MV-4-11 (cell line): Measurements from ENCODE around the gene CFAP157.

Source experiments
- DNase-seq: peaks from one replicate; lab custom pipeline; 2025; lab: John Stamatoyannopoulos, UW

CFAP157 gene

GRCh38 chr9:127693143-127693542 lies 13.6 kb upstream of the CFAP157 start:
- DNase-seq: no peak

GRCh38 chr9:127693697-127694096 lies 13.1 kb upstream of the CFAP157 start:
- DNase-seq: no peak

DNA sequence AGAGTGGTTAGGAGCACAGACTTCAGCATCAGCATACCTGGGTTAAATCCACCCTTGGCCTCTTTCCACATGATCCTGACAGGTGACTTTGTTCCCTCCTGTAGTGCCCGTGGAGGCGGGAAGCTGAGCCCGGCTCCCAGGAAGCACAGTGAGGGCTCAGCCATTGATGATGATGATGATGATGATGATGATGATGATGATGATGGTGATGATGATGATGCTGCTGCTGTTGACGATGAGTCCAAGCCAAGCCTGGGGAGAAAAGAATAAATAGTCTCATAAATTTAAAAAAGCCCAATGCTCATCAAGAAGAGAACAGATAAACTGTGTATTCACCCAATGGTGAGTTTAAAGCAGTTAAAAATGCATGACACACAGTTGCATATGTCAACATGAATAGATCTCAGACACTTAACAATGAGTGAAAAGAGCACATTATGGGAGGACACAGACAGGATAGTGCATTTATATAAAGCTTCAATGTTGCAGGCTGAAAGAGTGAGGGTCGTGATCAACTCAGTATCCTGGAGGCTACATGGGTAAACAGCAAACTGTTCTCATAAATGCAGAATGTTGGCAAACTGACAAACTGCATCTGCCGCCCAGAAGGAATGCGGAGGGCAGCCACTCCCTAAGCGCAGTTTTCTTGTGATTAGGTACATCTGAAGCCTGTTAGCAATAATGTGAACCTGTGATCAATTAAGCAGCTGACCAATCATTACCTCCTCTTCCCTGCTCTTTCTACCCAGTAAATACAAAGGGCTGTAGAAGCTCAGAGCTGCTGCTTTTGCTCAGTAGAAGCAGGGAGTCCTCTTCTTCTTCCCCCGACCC lies 11.7 kb upstream of the CFAP157 start:
- DNase-seq: no peak

- DNase-seq: no peak
These were observed 9.2 kb upstream of the CFAP157 start for GRCh38 chr9:127697575-127697974.

GRCh38 chr9:127698386-127698785 lies 8.4 kb upstream of the CFAP157 start:
- DNase-seq: no peak

DNA sequence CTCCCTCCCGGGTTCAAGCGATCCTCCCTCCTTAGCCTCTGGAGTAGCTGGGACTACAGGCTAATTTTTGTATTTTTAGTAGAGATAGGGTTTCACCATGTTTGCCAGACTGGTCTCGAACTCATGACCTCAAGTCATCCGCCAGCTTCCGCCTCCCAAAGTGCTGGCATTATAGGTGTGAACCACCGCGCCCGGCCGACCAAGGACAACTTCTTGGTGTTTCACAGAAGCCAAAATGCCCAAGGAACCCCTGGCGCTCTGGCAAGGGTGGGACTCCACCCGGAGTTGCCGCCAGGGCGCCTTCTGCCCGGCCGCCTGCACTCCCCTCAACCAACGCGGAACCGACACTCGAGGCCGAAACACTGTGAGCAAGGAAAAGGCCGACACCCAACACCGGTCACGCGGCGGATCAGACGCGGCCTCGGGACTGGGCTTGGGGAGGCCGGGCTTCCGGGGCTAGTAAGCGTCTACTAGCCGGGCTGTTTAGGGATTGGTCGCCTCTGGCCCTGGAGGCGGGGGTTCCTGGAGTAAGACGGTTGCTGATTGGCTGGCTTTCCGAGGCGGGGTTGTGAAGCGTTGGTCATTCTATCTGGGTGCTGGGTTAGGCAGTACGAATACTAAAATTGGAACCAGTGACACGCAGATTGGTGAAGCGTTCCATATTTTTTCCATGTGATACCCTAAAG lies 7.7 kb upstream of the CFAP157 start:
- peak; percentile 98 for DNase-seq

DNA sequence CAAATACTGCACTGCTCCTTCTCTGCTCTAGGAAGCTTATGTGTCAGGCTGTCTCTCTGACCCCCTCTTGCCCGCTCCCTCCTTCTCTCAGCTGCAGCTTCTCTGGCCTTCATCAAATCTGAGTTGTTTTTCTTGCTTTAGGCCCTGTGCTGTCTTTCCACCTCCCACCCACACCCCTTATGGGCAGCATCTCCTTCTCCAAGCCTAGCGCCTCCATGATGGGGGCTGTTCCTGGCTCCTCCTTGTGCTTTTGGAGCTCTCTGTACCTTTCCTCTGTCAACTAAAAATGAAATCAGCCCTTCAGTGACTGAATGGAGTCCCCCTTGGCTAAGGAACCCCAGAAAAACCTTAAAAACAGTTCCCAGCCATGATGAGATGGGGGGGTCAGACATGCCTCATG lies 6.6 kb upstream of the CFAP157 start:
- no peak for DNase-seq

DNA sequence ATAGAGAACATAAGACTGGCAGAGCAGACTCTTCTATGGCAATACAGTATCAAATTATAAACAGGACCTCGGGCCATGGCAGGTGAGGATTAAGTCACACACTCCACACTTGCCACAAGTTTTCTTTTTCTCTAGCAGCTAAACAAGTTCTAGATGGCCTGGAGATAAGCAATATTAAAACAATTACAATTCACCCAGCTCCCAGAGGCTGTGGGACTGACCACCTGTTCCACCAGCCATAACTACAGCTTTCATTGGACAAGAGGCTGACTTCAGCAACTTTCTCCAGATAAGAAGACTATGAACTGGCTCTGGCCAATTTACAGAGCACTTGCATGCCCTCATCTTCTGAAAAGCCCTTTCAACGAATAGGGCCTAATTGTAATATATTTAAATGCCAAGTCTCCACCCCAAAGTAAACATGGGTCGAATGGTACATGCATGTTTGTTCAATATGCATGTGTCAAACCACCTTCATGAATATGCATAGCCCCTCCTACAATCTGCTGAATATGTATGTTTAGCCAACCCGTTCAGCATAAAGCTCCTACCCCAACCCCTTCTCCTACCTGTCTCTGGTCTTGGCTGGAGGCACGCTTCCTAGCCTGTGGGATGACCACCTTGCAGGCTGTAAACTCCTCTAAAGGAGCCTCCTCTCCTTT lies 6.1 kb upstream of the CFAP157 start:
- DNase-seq: no peak

- DNase-seq: no peak
These were observed 3.4 kb upstream of the CFAP157 start for GRCh38 chr9:127703289-127703946.

GRCh38 chr9:127705577-127706379 lies 1.0 kb upstream of the CFAP157 start:
- DNase-seq: no peak

GRCh38 chr9:127707766-127708165 lies 978 bp downstream of the CFAP157 start:
- DNase-seq: no peak

- DNase-seq: no peak
These were observed 2.3 kb downstream of the CFAP157 start for GRCh38 chr9:127708952-127709587.

DNA sequence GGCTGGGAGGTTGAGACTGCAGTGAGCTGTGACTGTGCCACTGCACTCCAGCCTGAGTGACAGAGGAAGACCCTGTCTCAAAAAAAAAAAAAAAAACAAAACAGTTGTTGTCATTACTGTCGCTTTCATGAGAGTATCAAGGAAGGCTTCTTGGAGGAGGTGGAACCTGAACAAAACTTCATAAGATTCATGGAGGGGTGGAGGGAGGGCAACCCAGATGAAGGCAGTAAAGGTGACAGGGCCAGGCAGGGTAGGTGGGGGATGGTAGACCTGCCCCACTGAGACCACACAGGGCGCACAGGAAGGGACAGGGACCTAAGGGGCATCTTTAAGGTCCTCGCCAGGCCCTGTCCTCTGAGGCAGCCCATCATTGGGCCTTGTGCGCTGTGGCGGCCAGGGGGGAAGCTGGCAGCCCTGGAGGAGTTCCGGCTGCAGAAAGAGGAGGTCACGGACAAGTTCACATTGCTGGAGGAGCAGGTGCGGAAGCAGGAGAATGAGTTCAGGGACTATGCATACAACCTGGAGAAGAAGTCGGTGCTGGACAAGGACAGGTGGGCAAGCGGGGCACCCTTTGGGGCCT lies 3.5 kb downstream of the CFAP157 start:
- DNase-seq: no peak

DNA sequence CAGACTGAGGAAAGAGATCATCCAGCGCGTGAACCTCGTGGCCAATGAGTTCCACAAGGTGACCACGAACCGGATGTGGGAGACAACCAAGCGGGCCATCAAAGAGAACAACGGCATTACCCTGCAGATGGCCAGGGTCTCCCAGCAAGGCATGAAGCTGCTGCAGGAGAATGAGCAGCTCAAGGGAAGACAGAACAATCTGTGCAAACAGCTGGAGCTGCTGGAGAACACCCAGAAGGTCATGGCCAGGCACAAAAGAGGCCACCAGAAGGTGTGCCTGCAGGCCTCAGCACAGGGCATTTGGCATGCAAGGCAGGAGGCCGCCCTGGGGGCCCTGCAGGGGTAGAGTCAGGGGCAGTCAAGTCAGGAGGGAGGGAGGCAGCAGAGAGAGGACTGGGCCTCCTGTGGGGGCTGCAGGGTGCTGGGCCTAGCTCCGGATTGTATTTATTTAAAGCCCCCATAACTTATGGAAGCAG lies 4.5 kb downstream of the CFAP157 start:
- DNase-seq: peak; percentile 75

DNA sequence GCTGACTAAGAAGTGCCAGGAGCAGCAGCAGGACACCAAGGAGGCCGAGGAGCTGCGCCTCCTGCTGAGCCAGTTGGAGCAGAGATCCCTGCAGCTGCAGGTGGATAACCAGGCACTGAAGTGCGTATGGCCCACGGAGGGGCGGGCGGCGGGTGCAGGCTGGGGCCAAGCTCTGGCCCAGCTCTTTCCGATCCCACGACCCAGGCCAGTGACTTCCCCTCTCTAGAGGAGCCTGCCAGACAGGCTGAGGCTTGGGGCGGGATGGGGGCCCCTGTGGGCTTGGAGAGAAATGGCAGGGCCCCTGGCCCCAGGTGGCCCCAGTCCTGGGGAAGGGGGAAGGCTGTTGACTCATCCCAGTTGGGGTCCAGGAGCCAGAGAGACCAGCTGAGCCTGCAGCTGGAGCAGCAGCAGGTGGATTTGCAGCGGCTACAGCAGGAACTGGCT lies 5.1 kb downstream of the CFAP157 start:
- DNase-seq: peak; percentile 36

DNA sequence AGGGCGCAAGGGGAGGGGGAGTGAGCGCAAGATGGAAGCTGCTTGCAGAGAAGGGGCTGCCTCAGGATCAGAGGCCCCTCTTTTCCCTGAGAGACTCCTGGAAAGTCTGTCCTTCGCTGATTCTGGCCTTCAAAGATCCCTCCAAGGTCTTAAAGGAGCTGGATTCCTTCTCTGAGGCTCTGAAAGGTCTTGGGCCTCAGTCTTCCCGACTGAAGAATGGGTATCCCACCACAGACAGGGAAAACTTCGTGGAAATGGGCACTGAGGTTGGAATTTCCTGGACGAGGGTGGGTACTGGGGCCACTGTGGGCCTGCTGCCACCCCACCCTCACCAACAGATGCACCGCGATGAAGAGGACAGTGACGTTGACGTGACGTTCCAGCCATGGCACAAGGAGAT lies 5.6 kb downstream of the CFAP157 start:
- DNase-seq: no peak

GRCh38 chr9:127712867-127713266 lies 6.1 kb downstream of the CFAP157 start:
- DNase-seq: no peak

DNA sequence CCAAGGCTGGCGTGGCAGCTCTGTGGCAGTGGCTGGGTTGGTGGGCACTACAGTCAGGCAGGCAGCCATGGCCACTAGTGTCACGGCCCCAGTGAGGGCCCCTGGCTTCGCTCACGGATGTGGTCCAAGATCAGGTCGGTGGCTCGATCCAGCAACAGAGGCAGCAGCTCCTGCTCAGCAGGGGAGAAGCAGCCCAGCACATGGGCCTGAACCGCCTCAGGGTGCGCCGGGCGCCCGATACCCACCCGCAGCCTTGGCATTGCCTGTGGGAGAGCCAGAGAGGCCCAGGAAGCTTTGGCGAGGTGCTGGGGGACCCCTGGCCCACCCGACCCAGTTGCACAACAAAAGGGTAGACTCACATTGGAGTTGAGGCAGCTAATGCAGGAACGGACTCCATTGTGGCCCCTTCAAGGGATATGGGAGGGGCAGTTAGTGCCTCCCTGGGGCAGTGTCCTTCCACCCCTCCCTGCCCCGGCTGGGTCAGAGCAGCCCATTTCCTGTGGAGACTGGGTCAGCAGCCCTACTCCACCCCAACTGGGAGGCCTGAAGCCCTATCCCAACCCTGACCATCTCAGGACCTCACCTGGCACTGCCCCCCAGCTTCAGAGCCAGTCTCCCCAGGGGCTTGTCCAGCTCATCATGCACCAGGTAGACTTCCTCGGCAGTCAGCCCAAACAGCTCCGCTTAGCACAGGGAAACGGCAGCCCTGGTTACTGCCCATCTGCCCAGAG lies 7.4 kb downstream of the CFAP157 start:
- no peak for DNase-seq

DNA sequence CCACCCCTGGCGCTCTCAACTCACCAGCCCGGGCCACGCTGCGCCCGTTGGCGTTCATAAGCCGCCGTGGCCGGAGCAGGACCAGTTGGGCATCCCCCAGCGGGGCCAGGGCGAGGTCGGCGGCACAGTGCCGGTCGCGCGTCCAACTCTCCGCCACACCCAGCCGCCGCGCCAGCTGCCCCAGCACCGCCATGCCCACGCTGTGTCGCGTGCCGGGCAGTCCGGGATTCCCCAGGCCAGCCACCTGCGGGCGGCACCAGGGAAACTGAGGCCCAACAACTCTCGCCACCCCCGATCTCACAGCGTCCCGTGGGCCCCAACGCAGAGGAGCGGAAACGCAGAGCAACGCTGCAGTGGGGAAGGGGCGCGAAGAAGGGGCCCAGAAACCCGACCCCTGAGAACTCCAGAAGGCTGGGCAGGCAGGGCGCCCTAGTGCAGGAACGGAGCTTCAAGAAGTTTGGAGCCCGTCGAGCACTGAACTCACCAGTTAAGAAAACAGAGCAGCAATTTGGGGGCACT lies 8.2 kb downstream of the CFAP157 start:
- no peak for DNase-seq
